HG03280 (cell line): ENCODE data around the gene TMEM89.

ENCODE experiments used
- ATAC-seq: cut with Tn5 transposase; IDR thresholded peaks from one replicate; pipeline ENCODE4 v1.9.1; 2021; ENCODE audit warnings: mild to moderate bottlenecking, moderate library complexity; ENCODE audit not compliant: unreplicated experiment

TMEM89 gene

GRCh38 chr3:48642605-48643004 lies 21.0 kb upstream of the TMEM89 start:
- no peak for ATAC-seq

GRCh38 chr3:48641396-48641795 lies 19.8 kb upstream of the TMEM89 start:
- ATAC-seq: no peak

- ATAC-seq: no peak
Observed at GRCh38 chr3:48639944-48640606, 18.5 kb upstream of the TMEM89 start.

- no peak for ATAC-seq
Observed at GRCh38 chr3:48637305-48637704, 15.7 kb upstream of the TMEM89 start.

- no peak for ATAC-seq
Observed at GRCh38 chr3:48636149-48636655, 14.6 kb upstream of the TMEM89 start.

GRCh38 chr3:48635222-48636021 lies 13.9 kb upstream of the TMEM89 start, which contains the start of gene SLC26A6:
SLC26A6 (minus strand) TSS chr3:48635461; CDS start chr3:48635393, 68 bp downstream.
- ATAC-seq: peak; percentile 91

GRCh38 chr3:48634661-48635221 lies 13.2 kb upstream of the TMEM89 start:
- ATAC-seq: peak; percentile 9

- no peak for ATAC-seq
Observed at GRCh38 chr3:48633743-48634142, 12.2 kb upstream of the TMEM89 start.

GRCh38 chr3:48633256-48633655 lies 11.7 kb upstream of the TMEM89 start:
- no peak for ATAC-seq

GRCh38 chr3:48631516-48632448 lies 10.2 kb upstream of the TMEM89 start:
- no peak for ATAC-seq

GRCh38 chr3:48630833-48631232 lies 9.3 kb upstream of the TMEM89 start:
- ATAC-seq: no peak

GRCh38 chr3:48630407-48630806 lies 8.8 kb upstream of the TMEM89 start:
- ATAC-seq: no peak

GRCh38 chr3:48629894-48630293 lies 8.3 kb upstream of the TMEM89 start:
- no peak for ATAC-seq

- no peak for ATAC-seq
Observed at GRCh38 chr3:48628277-48629017, 6.9 kb upstream of the TMEM89 start.

GRCh38 chr3:48625600-48625999 lies 4.0 kb upstream of the TMEM89 start:
- ATAC-seq: no peak

- ATAC-seq: no peak
Observed at GRCh38 chr3:48624767-48625166, 3.2 kb upstream of the TMEM89 start.

- no peak for ATAC-seq
Observed at GRCh38 chr3:48623851-48624547, 2.4 kb upstream of the TMEM89 start.

- no peak for ATAC-seq
Observed at GRCh38 chr3:48619541-48620524, 1.7 kb downstream of the TMEM89 start.
